Lower lobe of right lung (tissue), 2 donors: ENCODE data around the gene HPS4. TPM values are rescaled to one million over a fixed set of nuclear protein-coding genes. Genes with fewer than 3 reads are reported as not detected.

Experiments used
- ATAC-seq, 2 donors: fragments of 200-7000 bp; cut with Tn5 transposase; one replicate each; pipeline ENCODE4 v1.9.1; 2020 to 2022; ENCODE audit warnings: mild to moderate bottlenecking in 2 of 2, moderate library complexity in 2 of 2
- DNase-seq: peaks from one replicate; pipeline ENCODE4 v3.0.0-alpha.2; 2020
- H3K27ac ChIP-seq: fragments of 200-600 bp; one replicate; pipeline ENCODE4 v1.8.0; 2022
- H3K27me3 ChIP-seq: fragments of 200-600 bp; one replicate; pipeline ENCODE4 v1.8.0; 2022; ENCODE audit warnings: low read depth
- H3K36me3 ChIP-seq: fragments of 200-600 bp; one replicate; pipeline ENCODE4 v1.8.0; 2022; ENCODE audit warnings: mild to moderate bottlenecking
- H3K4me1 ChIP-seq: fragments of 200-600 bp; one replicate; pipeline ENCODE4 v1.8.0; 2022
- H3K4me3 ChIP-seq: fragments of 200-600 bp; one replicate; pipeline ENCODE4 v1.8.0; 2022; ENCODE audit warnings: mild to moderate bottlenecking
- H3K9me3 ChIP-seq: fragments of 200-600 bp; one replicate; pipeline ENCODE4 v1.8.0; 2022
- CTCF ChIP-seq: fragments of 200-600 bp; IDR thresholded peaks from one replicate; pipeline ENCODE4 v1.8.0; 2022; ENCODE audit warnings: antibody characterized with exemption, mild to moderate bottlenecking
- intact Hi-C: fragments of 100-400 bp; cut with DNase I; formaldehyde crosslinking; loops from one replicate; pipeline ENCODE4 v1.11.0; 2022
- total RNA-seq: library from RNA; stranded (reverse); fragmentation: NEBNext Ultra II Directional; extraction: Animal tissue kit (Norgen Biotek cat#: 25700); gene quantifications from one replicate; pipeline ENCODE4 v1.2.1, GENCODE V29; 2021
- donor health status: DM: no; HTN: yes; CAD: no; lungs with severe emphysema.

Gene HPS4
- total RNA-seq, 1 donor from 2014 or later = 39.8 TPM

- DNase-seq (no peak), ATAC-seq (no peak)
- intact Hi-C loops = no loop called here
- no peak overlapping the region for H3K27ac ChIP-seq
- no peak overlapping the region for H3K4me3 ChIP-seq
- H3K36me3 ChIP-seq = peaks cover 22% of the 10 kb centered on the region
- H3K9me3 ChIP-seq = no peaks in the 10 kb centered on the region
- H3K27me3 ChIP-seq = no peaks in the 10 kb centered on the region
- TF ChIP-seq CTCF = no peak
- H3K4me1 ChIP-seq = peaks cover 67% of the 10 kb centered on the region
Observed at GRCh38 chr22:26481112-26481693, 2.4 kb downstream of the HPS4 start.

GRCh38 chr22:26480611-26480932, 3.0 kb downstream of the HPS4 start:
- Histone ChIP-seq H3K4me1 (peaks cover 60% of the 10 kb centered on the region), H3K27ac (no peak overlapping the region), H3K36me3 (peaks cover 28% of the 10 kb centered on the region), H3K9me3 (no peaks in the 10 kb centered on the region), H3K27me3 (no peaks in the 10 kb centered on the region), H3K4me3 (no peak overlapping the region)
- intact Hi-C loops = no loop called here
- DNase-seq (no peak), ATAC-seq (no peak)
- no peak for TF ChIP-seq CTCF

GRCh38 chr22:26479792-26480610, 3.6 kb downstream of the HPS4 start:
- no peaks in the 10 kb centered on the region for H3K27me3 ChIP-seq
- peaks cover 34% of the 10 kb centered on the region for H3K36me3 ChIP-seq
- TF ChIP-seq CTCF = no peak
- no peaks in the 10 kb centered on the region for H3K9me3 ChIP-seq
- intact Hi-C loops = no loop called here
- ATAC-seq (no peak), DNase-seq (no peak)
- H3K27ac ChIP-seq = peak overlapping the region; percentile 60
- peaks cover 55% of the 10 kb centered on the region for H3K4me1 ChIP-seq
- peak overlapping the region; percentile 43 for H3K4me3 ChIP-seq

- DNase-seq = no peak
- Histone ChIP-seq H3K9me3 (no peaks in the 10 kb centered on the region), H3K4me1 (peaks cover 47% of the 10 kb centered on the region), H3K27me3 (no peaks in the 10 kb centered on the region), H3K27ac (peak overlapping the region; percentile 60), H3K4me3 (peak overlapping the region; percentile 43), H3K36me3 (peaks cover 40% of the 10 kb centered on the region)
- no peak for TF ChIP-seq CTCF
- intact Hi-C loops = no loop called here
- ATAC-seq = no peak
Observed at GRCh38 chr22:26479043-26479791, 4.4 kb downstream of the HPS4 start.

GRCh38 chr22:26477341-26477731, 6.2 kb downstream of the HPS4 start:
- Histone ChIP-seq H3K27ac (no peak overlapping the region), H3K9me3 (no peaks in the 10 kb centered on the region), H3K36me3 (peaks cover 57% of the 10 kb centered on the region), H3K27me3 (no peaks in the 10 kb centered on the region), H3K4me1 (peaks cover 38% of the 10 kb centered on the region), H3K4me3 (no peak overlapping the region)
- no peak for TF ChIP-seq CTCF
- no peak for DNase-seq
- intact Hi-C loops = no loop called here
- ATAC-seq = no peak
